Stimulated activated CD4-positive, alpha-beta T cell treated with anti-CD3 and anti-CD28 coated beads, TNF-alpha, amount 100 ng/mL, for 4 hours (primary cell): ENCODE data around the gene SDHB.

Experiments used
- DNase-seq, 3 experiments: peaks; one replicate each; pipeline ENCODE4 v3.0.0-alpha.2; 2020; ENCODE audit warnings: low read depth in 3 of 3

SDHB gene

GRCh38 chr1:17045634-17046333, 8.0 kb downstream of the SDHB start:
- DNase-seq, result no peak

GRCh38 chr1:17045150-17045549, 8.7 kb downstream of the SDHB start:
- no peak for DNase-seq

GRCh38 chr1:17043676-17044075, 10.2 kb downstream of the SDHB start:
- no peak for DNase-seq

GRCh38 chr1:17040135-17040534, 13.7 kb downstream of the SDHB start:
- no peak for DNase-seq

GRCh38 chr1:17039522-17039921, 14.3 kb downstream of the SDHB start:
- DNase-seq, result no peak

GRCh38 chr1:17033481-17033880, 20.4 kb downstream of the SDHB start:
- no peak for DNase-seq

GRCh38 chr1:17032741-17033140, 21.1 kb downstream of the SDHB start:
- DNase-seq, result no peak

GRCh38 chr1:17031436-17031835, 22.4 kb downstream of the SDHB start:
- DNase-seq, result no peak

GRCh38 chr1:17030206-17030605, 23.6 kb downstream of the SDHB start:
- no peak for DNase-seq

GRCh38 chr1:17028662-17029188, 25.1 kb downstream of the SDHB start:
- DNase-seq, result no peak

- no peak for DNase-seq
These were observed 25.9 kb downstream of the SDHB start for GRCh38 chr1:17027900-17028299.

- DNase-seq, result no peak
These were observed 26.4 kb downstream of the SDHB start for GRCh38 chr1:17027403-17027802.

GRCh38 chr1:17024721-17025120, 29.1 kb downstream of the SDHB start:
- no peak for DNase-seq

GRCh38 chr1:17023573-17023972, 30.3 kb downstream of the SDHB start:
- DNase-seq, result no peak

- DNase-seq, result no peak
These were observed 30.7 kb downstream of the SDHB start for GRCh38 chr1:17023102-17023501.

- no peak for DNase-seq
These were observed 31.9 kb downstream of the SDHB start for GRCh38 chr1:17021896-17022295.

- DNase-seq, result no peak
These were observed 33.3 kb downstream of the SDHB start for GRCh38 chr1:17020502-17020901.

GRCh38 chr1:17018849-17019248, 35.0 kb downstream of the SDHB start:
- no peak for DNase-seq

GRCh38 chr1:17017435-17017834, 36.4 kb downstream of the SDHB start:
- DNase-seq, result no peak

GRCh38 chr1:17016317-17016661, 37.5 kb downstream of the SDHB start:
- no peak for DNase-seq

GRCh38 chr1:17014671-17015567, 38.9 kb downstream of the SDHB start:
- DNase-seq, result no peak

GRCh38 chr1:17013491-17014320, 40.1 kb downstream of the SDHB start:
- no peak for DNase-seq
